ENCODE measurements around the gene ZCCHC7. TPM values are rescaled to one million over a fixed set of nuclear protein-coding genes. Genes with fewer than 3 reads are reported as not detected.

Gene ZCCHC7
- total RNA-seq, 1 donor from 2014 or later, result 21.7 TPM

GRCh38 chr9:37283730-37284325 is 163.5 kb downstream of the ZCCHC7 start:
- no peaks in the 10 kb centered on the region for H4K20me1 ChIP-seq (ENCODE audit: insufficient read depth, low read length)
- peaks cover 7% of the 10 kb centered on the region for H3K4me1 Mint-ChIP-seq (ENCODE audit: low read depth, unreplicated experiment)
- H3K27ac Mint-ChIP-seq (ENCODE audit: unreplicated experiment), result peak overlapping the region; percentile 36
- peak overlapping the region; percentile 80 for H3K27ac ChIP-seq (ENCODE audit: low read depth, low read length)
- TF ChIP-seq CTCF (IDR thresholded peaks at IDR 0.05; ENCODE audit: insufficient read depth, low read depth, low read length), result no peak
- H3K9me3 Mint-ChIP-seq (ENCODE audit: unreplicated experiment), result no peaks in the 10 kb centered on the region
- peaks cover 16% of the 10 kb centered on the region for H3K4me1 ChIP-seq (ENCODE audit: insufficient read depth, low read length)
- no peaks in the 10 kb centered on the region for H3K27me3 Mint-ChIP-seq (ENCODE audit: low read depth, unreplicated experiment)
- no peak overlapping the region for H2AFZ ChIP-seq (ENCODE audit: low read depth, low read length)
- no peaks in the 10 kb centered on the region for H3K36me3 Mint-ChIP-seq (ENCODE audit: low read depth, unreplicated experiment)
- peak overlapping the region; percentile 63 for H3K4me2 ChIP-seq (ENCODE audit: low read length)
- no peaks in the 10 kb centered on the region for H3K79me2 ChIP-seq (ENCODE audit: insufficient read depth, low read length)
- H3K36me3 ChIP-seq (ENCODE audit: insufficient read depth, low read length), result no peaks in the 10 kb centered on the region
- no peaks in the 10 kb centered on the region for H3K27me3 ChIP-seq (ENCODE audit: insufficient read depth, low read length)
- peak; percentile 80 for DNase-seq (ENCODE audit: low read depth)
- H3K9me3 ChIP-seq (ENCODE audit: insufficient read depth, low read depth, low read length), result no peaks in the 10 kb centered on the region
- peak overlapping the region; percentile 41 for H3K4me3 ChIP-seq (ENCODE audit: insufficient read depth, low read depth, low read length)
- peak; percentile 39 for FAIRE-seq
- no peak overlapping the region for H3K4me3 Mint-ChIP-seq (ENCODE audit: unreplicated experiment)
- H3K9ac ChIP-seq (ENCODE audit: low read length), result peak overlapping the region; percentile 66

- Mint-ChIP-seq H3K9me3 (ENCODE audit: unreplicated experiment) (no peaks in the 10 kb centered on the region), H3K27me3 (ENCODE audit: low read depth, unreplicated experiment) (no peaks in the 10 kb centered on the region), H3K36me3 (ENCODE audit: low read depth, unreplicated experiment) (no peaks in the 10 kb centered on the region), H3K27ac (ENCODE audit: unreplicated experiment) (no peak overlapping the region), H3K4me3 (ENCODE audit: unreplicated experiment) (no peak overlapping the region), H3K4me1 (ENCODE audit: low read depth, unreplicated experiment) (peaks cover 10% of the 10 kb centered on the region)
- no peak overlapping the region for H3K4me3 ChIP-seq (ENCODE audit: insufficient read depth, low read depth, low read length)
- no peak overlapping the region for H2AFZ ChIP-seq (ENCODE audit: low read depth, low read length)
- H3K9me3 ChIP-seq (ENCODE audit: insufficient read depth, low read depth, low read length), result no peaks in the 10 kb centered on the region
- H3K27me3 ChIP-seq (ENCODE audit: insufficient read depth, low read length), result no peaks in the 10 kb centered on the region
- H3K4me2 ChIP-seq (ENCODE audit: low read length), result no peak overlapping the region
- no peaks in the 10 kb centered on the region for H3K36me3 ChIP-seq (ENCODE audit: insufficient read depth, low read length)
- peaks cover under 1% of the 10 kb centered on the region for H3K79me2 ChIP-seq (ENCODE audit: insufficient read depth, low read length)
- DNase-seq (ENCODE audit: low read depth) (no peak), FAIRE-seq (no peak)
- no peak overlapping the region for H3K9ac ChIP-seq (ENCODE audit: low read length)
- peaks cover 16% of the 10 kb centered on the region for H3K4me1 ChIP-seq (ENCODE audit: insufficient read depth, low read length)
- H4K20me1 ChIP-seq (ENCODE audit: insufficient read depth, low read length), result no peaks in the 10 kb centered on the region
- peak overlapping the region; percentile 80 for H3K27ac ChIP-seq (ENCODE audit: low read depth, low read length)
- TF ChIP-seq CTCF (IDR thresholded peaks at IDR 0.05; ENCODE audit: insufficient read depth, low read depth, low read length) (no peak), EZH2 (IDR thresholded peaks at IDR 0.05; ENCODE audit: insufficient read depth, low read length) (no peak)
These were observed 164.3 kb downstream of the ZCCHC7 start for GRCh38 chr9:37284636-37285035.

- Mint-ChIP-seq H3K4me1 (ENCODE audit: low read depth, unreplicated experiment) (peaks cover 12% of the 10 kb centered on the region), H3K27me3 (ENCODE audit: low read depth, unreplicated experiment) (no peaks in the 10 kb centered on the region), H3K36me3 (ENCODE audit: low read depth, unreplicated experiment) (no peaks in the 10 kb centered on the region), H3K9me3 (ENCODE audit: unreplicated experiment) (no peaks in the 10 kb centered on the region), H3K27ac (ENCODE audit: unreplicated experiment) (no peak overlapping the region), H3K4me3 (ENCODE audit: unreplicated experiment) (no peak overlapping the region)
- Histone ChIP-seq H3K9ac (ENCODE audit: low read length) (no peak overlapping the region), H3K4me3 (ENCODE audit: insufficient read depth, low read depth, low read length) (no peak overlapping the region), H3K4me2 (ENCODE audit: low read length) (no peak overlapping the region), H3K9me3 (ENCODE audit: insufficient read depth, low read depth, low read length) (no peaks in the 10 kb centered on the region), H4K20me1 (ENCODE audit: insufficient read depth, low read length) (no peaks in the 10 kb centered on the region), H2AFZ (ENCODE audit: low read depth, low read length) (no peak overlapping the region), H3K27me3 (ENCODE audit: insufficient read depth, low read length) (no peaks in the 10 kb centered on the region), H3K4me1 (ENCODE audit: insufficient read depth, low read length) (peaks cover 16% of the 10 kb centered on the region), H3K79me2 (ENCODE audit: insufficient read depth, low read length) (peaks cover 4% of the 10 kb centered on the region), H3K36me3 (ENCODE audit: insufficient read depth, low read length) (no peaks in the 10 kb centered on the region), H3K27ac (ENCODE audit: low read depth, low read length) (no peak overlapping the region)
- TF ChIP-seq EZH2 (IDR thresholded peaks at IDR 0.05; ENCODE audit: insufficient read depth, low read length) (no peak), CTCF (IDR thresholded peaks at IDR 0.05; ENCODE audit: insufficient read depth, low read depth, low read length) (no peak)
- DNase-seq (ENCODE audit: low read depth) (no peak), FAIRE-seq (no peak)
These were observed 166.3 kb downstream of the ZCCHC7 start for GRCh38 chr9:37286530-37287175.

Measured in astrocyte (in vitro differentiated cells and primary cell).